Mesenchymal stem cell (in vitro differentiated cells and primary cell): Measurements from ENCODE around the gene C3orf70.

ENCODE experiments used
- DNase-seq: peaks from one replicate; pipeline ENCODE4 v3.0.0-alpha.2; 2013
- H2AFZ ChIP-seq: one replicate; pipeline ENCODE4 v1.6.1; 2013; ENCODE audit warnings: low read depth, mild to moderate bottlenecking, control low read depth, inconsistent platforms, low read length, moderate library complexity
- H2AK5ac ChIP-seq: 2 replicates; pipeline ENCODE4 v1.6.1; 2013; ENCODE audit warnings: low read length, moderate library complexity, mild to moderate bottlenecking, inconsistent platforms; ENCODE audit not compliant: severe bottlenecking
- H2BK120ac ChIP-seq: one replicate; pipeline ENCODE4 v1.6.1; 2013; ENCODE audit warnings: low read depth, mild to moderate bottlenecking, inconsistent platforms, low read length, moderate library complexity
- H2BK12ac ChIP-seq, 2 experiments: one replicate each; pipeline ENCODE4 v1.6.1; 2013; ENCODE audit warnings: inconsistent platforms in 2 of 2, low read length in 2 of 2, mild to moderate bottlenecking in 2 of 2, moderate library complexity in 2 of 2, control low read depth in 1 of 2
- H2BK15ac ChIP-seq: one replicate; pipeline ENCODE4 v1.6.1; 2013; ENCODE audit warnings: mild to moderate bottlenecking, low read depth, inconsistent platforms; ENCODE audit not compliant: poor library complexity, severe bottlenecking
- H2BK5ac ChIP-seq: 2 replicates; pipeline ENCODE4 v1.6.1; 2013; ENCODE audit warnings: low read depth, mild to moderate bottlenecking, low read length, control low read depth, inconsistent platforms; ENCODE audit not compliant: poor library complexity, severe bottlenecking
- H3K14ac ChIP-seq, 2 experiments: one replicate each; pipeline ENCODE4 v1.6.1; 2013; ENCODE audit warnings: inconsistent platforms in 2 of 2, low read length in 2 of 2, control low read depth in 1 of 2, mild to moderate bottlenecking in 1 of 2, moderate library complexity in 1 of 2
- H3K18ac ChIP-seq, 2 experiments: one replicate each; pipeline ENCODE4 v1.6.1; 2013; ENCODE audit warnings: inconsistent platforms in 2 of 2, low read length in 2 of 2, control low read depth in 1 of 2, low read depth in 1 of 2, mild to moderate bottlenecking in 1 of 2
- H3K23ac ChIP-seq, 2 experiments: one replicate each; pipeline ENCODE4 v1.6.1; 2013; ENCODE audit warnings: inconsistent platforms in 2 of 2, low read length in 2 of 2, mild to moderate bottlenecking in 2 of 2, moderate library complexity in 2 of 2, control low read depth in 1 of 2
- H3K27ac ChIP-seq: 2 replicates; pipeline ENCODE4 v1.5.1; 2013; ENCODE audit warnings: mild to moderate bottlenecking, moderate library complexity, low read length, control low read depth, inconsistent platforms; ENCODE audit not compliant: poor library complexity, severe bottlenecking
- H3K27me3 ChIP-seq, 2 experiments: 2 replicates each; pipeline versions ENCODE4 v1.6.1 to v1.7.0; 2013; ENCODE audit warnings: low read length in 2 of 2, mild to moderate bottlenecking in 2 of 2, moderate library complexity in 2 of 2, control low read depth in 1 of 2, inconsistent platforms in 1 of 2; ENCODE audit not compliant: control insufficient read depth in 1 of 2, insufficient read depth in 1 of 2
- H3K36me3 ChIP-seq, 2 experiments: 2 replicates each; pipeline versions ENCODE4 v1.6.1 to v1.7.0; 2013; ENCODE audit warnings: low read length in 2 of 2, control low read depth in 1 of 2, inconsistent platforms in 1 of 2, low read depth in 1 of 2, mild to moderate bottlenecking in 1 of 2; ENCODE audit not compliant: insufficient read depth in 2 of 2, control insufficient read depth in 1 of 2
- H3K4ac ChIP-seq, 2 experiments: one replicate each; pipeline ENCODE4 v1.6.1; 2013; ENCODE audit warnings: inconsistent platforms in 2 of 2, low read length in 2 of 2, mild to moderate bottlenecking in 2 of 2, moderate library complexity in 2 of 2, control low read depth in 1 of 2, low read depth in 1 of 2
- H3K4me1 ChIP-seq: 2 replicates; pipeline ENCODE4 v1.6.1; 2013; ENCODE audit warnings: low read depth, low read length, control low read depth; ENCODE audit not compliant: control insufficient read depth, insufficient read depth
- H3K4me2 ChIP-seq: 2 replicates; pipeline ENCODE4 v1.6.1; 2013; ENCODE audit warnings: low read length, mild to moderate bottlenecking, inconsistent platforms; ENCODE audit not compliant: poor library complexity, severe bottlenecking
- H3K4me3 ChIP-seq, 2 experiments: 2 replicates each; pipeline versions ENCODE4 v1.5.1 to v1.7.0; 2013; ENCODE audit warnings: low read length in 2 of 2, mild to moderate bottlenecking in 2 of 2, control low read depth in 1 of 2, low read depth in 1 of 2; ENCODE audit not compliant: insufficient read depth in 1 of 2
- H3K79me1 ChIP-seq: replicated peaks from 2 replicates; pipeline ENCODE4 v1.6.1; 2013; ENCODE audit warnings: mild to moderate bottlenecking, control low read depth, low read length, inconsistent platforms; ENCODE audit not compliant: poor library complexity, severe bottlenecking
- H3K9ac ChIP-seq: 2 replicates; pipeline ENCODE4 v1.7.0; 2013; ENCODE audit warnings: mild to moderate bottlenecking, low read length, moderate library complexity
- H3K9me3 ChIP-seq: 2 replicates; pipeline ENCODE4 v1.7.0; 2013; ENCODE audit warnings: mild to moderate bottlenecking, low read length; ENCODE audit not compliant: control insufficient read depth
- H4K8ac ChIP-seq: one replicate; pipeline ENCODE4 v1.6.1; 2013; ENCODE audit warnings: inconsistent platforms, mild to moderate bottlenecking, low read length, moderate library complexity
- H4K91ac ChIP-seq: one replicate; pipeline ENCODE4 v1.6.1; 2013; ENCODE audit warnings: mild to moderate bottlenecking, low read length, inconsistent platforms
- WGBS: methylation state at CpG from one replicate; pipeline ENCODE4 v1.1.7; 2013; ENCODE audit warnings: mixed read lengths; 5-methylcytosine and 5-hydroxymethylcytosine counted together

Gene C3orf70

GRCh38 chr3:185059766-185060165 is 93.1 kb downstream of the C3orf70 start:
- no peak for DNase-seq
- WGBS, result 73% methylated on average over 2 of the region's 2 CpGs
- Histone ChIP-seq H3K4me3 (no peak overlapping the region), H3K36me3 (peaks cover 0 to 18% of the 10 kb centered on the region in 2 experiments), H3K4ac (no peak overlapping the region), H2AK5ac (no peak overlapping the region), H3K9me3 (peaks cover 17% of the 10 kb centered on the region), H2AFZ (no peak overlapping the region), H4K8ac (no peak overlapping the region), H2BK15ac (no peak overlapping the region), H3K18ac (no peak overlapping the region), H3K23ac (no peak overlapping the region), H3K4me2 (no peak overlapping the region), H2BK5ac (no peak overlapping the region), H3K27me3 (no peaks in the 10 kb centered on the region), H3K27ac (no peak overlapping the region), H3K9ac (no peak overlapping the region), H3K4me1 (no peaks in the 10 kb centered on the region), H3K14ac (no peak overlapping the region), H2BK120ac (no peak overlapping the region), H2BK12ac (no peak overlapping the region), H4K91ac (no peak overlapping the region), H3K79me1 (no peaks in the 10 kb centered on the region)

- Histone ChIP-seq H4K8ac (no peak overlapping the region), H3K27ac (no peak overlapping the region), H3K4me1 (no peaks in the 10 kb centered on the region), H3K79me1 (no peaks in the 10 kb centered on the region), H3K18ac (no peak overlapping the region), H2AK5ac (no peak overlapping the region), H3K4me2 (no peak overlapping the region), H2BK12ac (no peak overlapping the region), H3K9me3 (peaks cover 17% of the 10 kb centered on the region), H2BK5ac (no peak overlapping the region), H3K9ac (no peak overlapping the region), H2BK15ac (no peak overlapping the region), H4K91ac (no peak overlapping the region), H3K36me3 (peaks cover 2 to 25% of the 10 kb centered on the region in 2 experiments), H3K4me3 (no peak overlapping the region), H3K4ac (no peak overlapping the region), H2AFZ (no peak overlapping the region), H3K14ac (no peak overlapping the region), H3K27me3 (no peaks in the 10 kb centered on the region), H3K23ac (no peak overlapping the region), H2BK120ac (no peak overlapping the region)
- WGBS, result no CpG with 5 or more reads among the region's 2 CpGs
- DNase-seq, result no peak
Observed at GRCh38 chr3:185058796-185059195, 94.1 kb downstream of the C3orf70 start.

- no peak overlapping the region for H3K27ac ChIP-seq
- H3K36me3 ChIP-seq, result peaks cover 2 to 33% of the 10 kb centered on the region in 2 experiments
- H3K4me1 ChIP-seq, result no peaks in the 10 kb centered on the region
- no peaks in the 10 kb centered on the region for H3K79me1 ChIP-seq
- H3K23ac ChIP-seq, result no peak overlapping the region
- no peak overlapping the region for H2AK5ac ChIP-seq
- H2BK5ac ChIP-seq, result no peak overlapping the region
- WGBS, result 88% methylated on average over 1 of the region's 1 CpG
- no peak for DNase-seq
- no peak overlapping the region for H3K9ac ChIP-seq
- no peak overlapping the region for H4K91ac ChIP-seq
- no peak overlapping the region for H2BK12ac ChIP-seq
- no peak overlapping the region for H3K4me3 ChIP-seq
- H2BK120ac ChIP-seq, result no peak overlapping the region
- peaks cover 17% of the 10 kb centered on the region for H3K9me3 ChIP-seq
- H3K18ac ChIP-seq, result no peak overlapping the region
- no peak overlapping the region for H3K4ac ChIP-seq
- H3K4me2 ChIP-seq, result no peak overlapping the region
- no peak overlapping the region for H4K8ac ChIP-seq
- H2AFZ ChIP-seq, result no peak overlapping the region
- H3K27me3 ChIP-seq, result no peaks in the 10 kb centered on the region
- H2BK15ac ChIP-seq, result no peak overlapping the region
- no peak overlapping the region for H3K14ac ChIP-seq
Observed at GRCh38 chr3:185057829-185058228, 95.0 kb downstream of the C3orf70 start.

GRCh38 chr3:185056908-185057307 is 96.0 kb downstream of the C3orf70 start:
- WGBS, result 100% methylated on average over 2 of the region's 2 CpGs
- Histone ChIP-seq H3K4me2 (no peak overlapping the region), H3K9me3 (peaks cover 17% of the 10 kb centered on the region), H2AK5ac (no peak overlapping the region), H3K9ac (no peak overlapping the region), H3K4ac (no peak overlapping the region), H2AFZ (no peak overlapping the region), H3K79me1 (no peaks in the 10 kb centered on the region), H2BK15ac (no peak overlapping the region), H3K4me1 (no peaks in the 10 kb centered on the region), H2BK12ac (no peak overlapping the region), H4K91ac (no peak overlapping the region), H3K27ac (no peak overlapping the region), H3K36me3 (peaks cover 11 to 42% of the 10 kb centered on the region in 2 experiments), H3K4me3 (no peak overlapping the region), H3K18ac (no peak overlapping the region), H3K23ac (no peak overlapping the region), H2BK120ac (no peak overlapping the region), H3K14ac (no peak overlapping the region), H4K8ac (no peak overlapping the region), H2BK5ac (no peak overlapping the region), H3K27me3 (no peaks in the 10 kb centered on the region)
- DNase-seq, result no peak
